Uterus (tissue), 4 donors: ENCODE measurements around the gene RNASE13. TPM values are rescaled to one million over a fixed set of nuclear protein-coding genes. Genes with fewer than 3 reads are reported as not detected.
A peak's percentile ranks its signal among the peaks of the same experiment; 100 is the strongest.
"Not testable (repeated sequence)": the region's sequence is repeated elsewhere in the genome, so short reads cannot be mapped to it uniquely, and the experiment has no call there.

Source experiments
- DNase-seq, 2 donors: peaks; one replicate each; pipeline ENCODE4 v3.0.0-alpha.2; 2019 to 2020
- H3K27ac ChIP-seq, 2 donors: fragments of 200-600 bp; sonication (generic); 1 replicate in 1 of 2; 2 replicates in 1 of 2; pipeline ENCODE4 v1.5.1; 2016 to 2018
- H3K27me3 ChIP-seq, 2 donors: fragments of 200-600 bp; sonication (generic); one replicate each; pipeline ENCODE4 v1.5.1; 2018 to 2019; ENCODE audit warnings: control low read depth in 1 of 2
- H3K36me3 ChIP-seq, 2 donors: fragments of 200-600 bp; sonication (generic); one replicate each; pipeline ENCODE4 v1.5.1; 2019; ENCODE audit warnings: control low read depth in 1 of 2
- H3K4me1 ChIP-seq, 2 donors: fragments of 200-600 bp; sonication (generic); one replicate each; pipeline ENCODE4 v1.5.1; 2018 to 2019; ENCODE audit warnings: control low read depth in 1 of 2
- H3K4me3 ChIP-seq, 2 donors: fragments of 200-600 bp; sonication (generic); 1 replicate in 1 of 2; 2 replicates in 1 of 2; pipeline ENCODE4 v1.5.1; 2018 to 2019; ENCODE audit warnings: mild to moderate bottlenecking in 1 of 2
- H3K9me3 ChIP-seq, 2 donors: fragments of 200-600 bp; sonication (generic); one replicate each; pipeline ENCODE4 v1.5.1; 2019; ENCODE audit warnings: control low read depth in 1 of 2
- CTCF ChIP-seq, 4 experiments: fragments of 200-600 bp in 2 of 4; fragments of 450-650 bp in 2 of 4; sonication (generic) in 2 of 4; IDR thresholded peaks; one replicate each; pipeline ENCODE4 v1.5.1; 2016 to 2019; ENCODE audit warnings: antibody characterized with exemption in 4 of 4, mild to moderate bottlenecking in 2 of 4, moderate library complexity in 1 of 4
- POLR2A ChIP-seq, 2 donors: fragments of 450-650 bp; IDR thresholded peaks; one replicate each; pipeline ENCODE4 v1.6.1; 2016; ENCODE audit warnings: antibody characterized with exemption in 2 of 2, mild to moderate bottlenecking in 1 of 2, moderate library complexity in 1 of 2
- intact Hi-C: fragments of 100-400 bp; cut with DNase I; formaldehyde crosslinking; loops from one replicate; pipeline ENCODE4 v1.15.1; 2023; ENCODE audit warnings: low total_unique reads
- total RNA-seq, 4 donors: library from RNA; depleted of rRNA in 3 of 4; stranded (reverse); fragments of >200 nt in 3 of 4; gene quantifications; one replicate each; pipeline versions ENCODE4 v1.1.0 to v1.2.4, GENCODE V29; 2014 to 2023
- donor health status: DM: yes; HTN: yes; CAD: no.

RNASE13 gene
- total RNA-seq, 4 donors from 2014 or later: not detected

- intact Hi-C loops: loop anchor here (2.0 kb wide), 1 partner anchor 29 kb away; no protein-coding TSS in a partner anchor
- Histone ChIP-seq H3K4me3 (no peak within 1 kb of the TSS), H3K27ac (no peak within 1 kb of the TSS), H3K4me1 (peaks cover 0 to 4% of the 10 kb centered on the region in 2 donors), H3K36me3 (no peaks in the 10 kb centered on the region), H3K27me3 (no peaks in the 10 kb centered on the region), H3K9me3 (no peaks in the 10 kb centered on the region)
- DNase-seq: no peak
- TF ChIP-seq POLR2A (IDR thresholded peaks at IDR 0.05) (no peak), CTCF (IDR thresholded peaks at IDR 0.05) (no peak)
Observed at GRCh38 chr14:21041676-21042433, 7.2 kb upstream of the RNASE13 start, which contains the start of gene RNASE7. TSS of gene RNASE7 (plus strand) at chr14:21042362. CDS start at chr14:21042993, 631 bp downstream.

- intact Hi-C loops, H3K4me1 ChIP-seq, H3K4me3 ChIP-seq, H3K27ac ChIP-seq, DNase-seq, H3K27me3 ChIP-seq, H3K36me3 ChIP-seq, H3K9me3 ChIP-seq: not testable (repeated sequence)
Observed at GRCh38 chr14:21040941-21041340, 6.3 kb upstream of the RNASE13 start.

GRCh38 chr14:21040370-21040925 lies 5.8 kb upstream of the RNASE13 start:
- Histone ChIP-seq H3K4me3 (no peak overlapping the region), H3K27ac (peak overlapping the region; percentile 85 to 93), H3K27me3 (no peaks in the 10 kb centered on the region), H3K36me3 (no peaks in the 10 kb centered on the region), H3K9me3 (no peaks in the 10 kb centered on the region), H3K4me1 (peaks cover 0 to 4% of the 10 kb centered on the region in 2 donors)
- no peak for DNase-seq
- intact Hi-C loops: no loop called here
- no peak for TF ChIP-seq POLR2A (IDR thresholded peaks at IDR 0.05)
- no peak for TF ChIP-seq CTCF (IDR thresholded peaks at IDR 0.05)

GRCh38 chr14:21039585-21040369 lies 5.2 kb upstream of the RNASE13 start:
- Histone ChIP-seq H3K36me3 (no peaks in the 10 kb centered on the region), H3K27me3 (no peaks in the 10 kb centered on the region), H3K4me3 (no peak overlapping the region), H3K27ac (peak overlapping the region; percentile 85 to 93), H3K4me1 (peaks cover 0 to 4% of the 10 kb centered on the region in 2 donors), H3K9me3 (no peaks in the 10 kb centered on the region)
- intact Hi-C loops: no loop called here
- TF ChIP-seq CTCF (IDR thresholded peaks at IDR 0.05) (peak; percentile 77 to 90 (median 80)), POLR2A (IDR thresholded peaks at IDR 0.05) (no peak)
- peak; percentile 60 to 72 for DNase-seq

GRCh38 chr14:21038441-21039422 lies 4.1 kb upstream of the RNASE13 start:
- H3K4me1 ChIP-seq: peaks cover 0 to 4% of the 10 kb centered on the region in 2 donors
- peak; percentile 93 to 95 for DNase-seq
- peak; percentile 39 to 47 for TF ChIP-seq POLR2A (IDR thresholded peaks at IDR 0.05)
- peak in 2 of 4 experiments; percentile 7 to 24 for TF ChIP-seq CTCF (IDR thresholded peaks at IDR 0.05)
- H3K9me3 ChIP-seq: no peaks in the 10 kb centered on the region
- intact Hi-C loops: no loop called here
- no peaks in the 10 kb centered on the region for H3K36me3 ChIP-seq
- peak overlapping the region; percentile 85 to 93 for H3K27ac ChIP-seq
- no peaks in the 10 kb centered on the region for H3K27me3 ChIP-seq
- H3K4me3 ChIP-seq: no peak overlapping the region
